ENCODE data around the gene COL6A2. TPM values are rescaled to one million over a fixed set of nuclear protein-coding genes. Genes with fewer than 3 reads are reported as not detected.

Gene COL6A2
- 34.9 TPM for total RNA-seq

DNA sequence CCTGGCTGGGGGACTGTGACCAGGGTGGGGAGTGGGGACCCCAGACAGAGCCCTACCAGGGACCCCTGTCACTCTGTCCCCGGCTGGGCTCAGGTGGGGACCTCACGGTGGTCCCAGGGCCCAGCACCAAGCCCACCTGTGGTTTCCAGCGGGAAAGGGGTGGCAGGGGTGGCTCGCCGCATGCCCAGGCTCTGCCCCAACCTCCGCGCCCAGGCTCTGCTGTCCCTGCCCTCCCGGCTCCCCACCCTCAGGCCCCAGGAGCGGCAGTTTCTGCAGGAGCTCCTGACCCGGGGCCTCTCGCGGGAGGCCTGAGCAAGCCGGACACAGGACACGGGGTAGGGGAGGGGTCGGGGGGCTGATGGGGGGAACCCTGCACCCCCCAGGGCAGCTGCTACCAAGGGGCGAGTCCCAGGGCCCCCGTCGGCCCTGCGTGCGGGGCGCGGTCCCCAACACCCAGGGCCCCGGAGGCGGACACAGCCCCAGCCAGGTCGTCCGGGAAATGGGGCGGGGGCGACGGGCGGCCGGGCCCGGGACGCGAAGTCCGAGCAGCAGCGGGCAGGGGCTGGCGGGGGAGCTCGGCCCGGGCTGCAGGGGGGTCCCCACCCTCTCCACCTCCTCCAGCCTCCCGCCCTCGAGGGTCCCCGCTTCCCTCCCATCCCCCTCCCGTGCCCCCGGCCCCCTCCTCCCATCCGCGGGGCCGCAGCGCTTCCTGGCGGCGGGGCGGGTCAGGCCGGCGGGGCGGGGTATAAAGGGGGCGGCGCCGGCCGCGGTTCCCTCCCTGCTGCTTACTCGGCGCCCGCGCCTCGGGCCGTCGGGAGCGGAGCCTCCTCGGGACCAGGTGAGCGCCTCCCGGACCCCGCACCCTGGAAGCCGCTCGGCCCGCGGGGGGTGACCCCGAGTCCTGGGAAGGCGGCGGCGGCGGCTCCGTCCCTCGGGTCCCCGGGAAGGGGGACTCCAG, at the start of gene COL6A2:
COL6A2 (plus strand) TSS at position 777 of the 958 bp plus-strand sequence.
- DNase-seq (ENCODE audit: low spot score) (peak; percentile 45), ATAC-seq (peak; percentile 73)

GRCh38 chr21:46048926-46049889, 48.7 kb upstream of the COL6A2 start:
- ATAC-seq (peak; percentile 55), DNase-seq (ENCODE audit: low spot score) (peak; percentile 19)

DNA sequence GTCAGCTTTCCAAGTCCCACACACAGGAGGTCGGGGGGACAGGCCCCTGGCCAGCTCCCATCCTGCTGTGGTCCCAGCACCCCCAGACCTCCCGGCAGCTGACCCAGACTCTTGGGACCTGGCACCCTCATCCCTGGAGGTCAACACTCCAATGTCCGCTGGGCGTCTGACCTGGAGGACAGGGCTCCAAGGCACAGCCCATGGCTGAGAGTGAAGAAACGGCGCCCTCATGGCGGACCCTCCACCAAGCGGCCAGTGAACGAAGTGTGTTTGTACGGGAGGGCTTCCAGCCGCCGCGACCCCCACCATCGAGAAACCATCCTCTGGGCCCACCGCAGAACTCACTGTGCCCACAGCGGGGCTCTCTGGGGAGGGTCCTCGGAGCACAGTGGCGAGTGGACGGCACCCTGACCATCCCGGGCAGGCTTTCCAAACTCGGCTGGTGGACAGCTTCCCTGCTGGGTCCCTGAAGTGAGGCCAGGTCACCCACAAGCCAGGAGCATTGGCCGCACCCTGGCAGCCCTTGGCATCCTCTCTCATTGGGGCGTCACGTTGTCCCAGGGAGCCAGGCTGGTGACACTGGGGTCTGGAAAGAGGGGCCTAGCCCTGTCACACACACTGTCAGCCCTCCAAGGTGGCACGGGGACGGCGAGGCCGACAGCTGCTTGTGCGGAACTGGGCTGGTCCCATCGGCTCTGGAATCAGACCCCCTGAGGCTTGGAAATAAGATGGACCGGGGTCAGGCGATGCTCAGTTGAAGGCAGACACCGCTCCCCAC, 47.8 kb upstream of the COL6A2 start:
- DNase-seq (ENCODE audit: low spot score) (no peak), ATAC-seq (peak; percentile 34)

GRCh38 chr21:46050668-46051378, 47.1 kb upstream of the COL6A2 start:
- no peak for DNase-seq (ENCODE audit: low spot score)

GRCh38 chr21:46051379-46051770, 46.5 kb upstream of the COL6A2 start:
- DNase-seq (ENCODE audit: low spot score) (no peak), ATAC-seq (no peak)

More at GRCh38 chr21:46050668-46051378, 47.1 kb upstream of the COL6A2 start:
- no peak for ATAC-seq

DNA sequence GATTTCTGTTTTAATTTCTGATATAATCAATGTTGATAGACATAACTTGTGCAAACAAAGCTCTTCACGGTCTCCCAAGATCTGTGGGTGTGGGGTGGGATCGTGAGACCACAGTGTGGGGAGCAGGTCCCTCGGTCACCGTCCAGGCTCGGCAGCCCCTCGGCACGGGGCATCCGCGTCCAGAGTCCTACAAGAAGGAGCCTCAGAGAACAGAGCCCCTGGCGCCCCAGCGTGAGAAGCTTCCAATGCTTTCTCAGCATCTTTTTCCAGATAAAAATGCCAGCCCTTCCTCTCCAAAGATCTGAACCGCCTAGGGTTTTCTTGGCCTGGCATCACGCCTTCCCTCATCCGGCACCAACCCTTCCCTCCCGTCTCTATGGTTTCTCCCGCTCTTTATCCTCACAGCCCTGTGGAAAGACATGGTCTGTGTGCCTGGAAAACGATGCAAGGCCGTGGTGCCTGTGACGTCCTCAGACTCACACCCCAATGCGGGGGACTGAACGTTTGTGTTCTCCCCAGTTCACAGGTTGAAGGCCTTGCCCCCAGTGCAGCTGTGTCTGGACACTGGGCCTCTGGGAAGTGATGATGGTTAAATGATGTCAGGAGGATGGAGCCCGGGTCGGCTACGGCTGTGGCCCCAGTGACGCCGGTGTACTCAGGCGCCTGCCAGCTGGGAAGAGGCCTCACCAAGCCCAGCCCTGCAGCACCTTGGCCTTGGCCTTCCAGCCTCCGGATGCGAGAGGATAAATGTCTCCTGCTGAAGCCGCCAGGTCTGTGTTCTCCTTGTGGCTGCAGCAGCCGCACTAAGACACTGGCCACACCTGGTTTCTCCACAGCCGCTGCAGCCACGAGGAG, 45.9 kb upstream of the COL6A2 start:
- DNase-seq (ENCODE audit: low spot score) (no peak), ATAC-seq (no peak)

- DNase-seq (ENCODE audit: low spot score) (no peak), ATAC-seq (no peak)
These were observed 44.9 kb upstream of the COL6A2 start for GRCh38 chr21:46052703-46053651.

GRCh38 chr21:46054031-46054430, 43.9 kb upstream of the COL6A2 start:
- no peak for DNase-seq (ENCODE audit: low spot score)
- ATAC-seq = no peak

GRCh38 chr21:46054451-46054881, 43.4 kb upstream of the COL6A2 start:
- ATAC-seq = peak; percentile 12
- DNase-seq (ENCODE audit: low spot score) = no peak

GRCh38 chr21:46055863-46056281, 42.0 kb upstream of the COL6A2 start:
- no peak for ATAC-seq
- peak; percentile 40 for DNase-seq (ENCODE audit: low spot score)

- DNase-seq (ENCODE audit: low spot score) = no peak
These were observed 41.4 kb upstream of the COL6A2 start for GRCh38 chr21:46056450-46056903.

GRCh38 chr21:46057111-46057709, 40.7 kb upstream of the COL6A2 start:
- no peak for ATAC-seq
- DNase-seq (ENCODE audit: low spot score) = peak; percentile 41

More at GRCh38 chr21:46056450-46056903, 41.4 kb upstream of the COL6A2 start:
- ATAC-seq = peak; percentile 42

DNA sequence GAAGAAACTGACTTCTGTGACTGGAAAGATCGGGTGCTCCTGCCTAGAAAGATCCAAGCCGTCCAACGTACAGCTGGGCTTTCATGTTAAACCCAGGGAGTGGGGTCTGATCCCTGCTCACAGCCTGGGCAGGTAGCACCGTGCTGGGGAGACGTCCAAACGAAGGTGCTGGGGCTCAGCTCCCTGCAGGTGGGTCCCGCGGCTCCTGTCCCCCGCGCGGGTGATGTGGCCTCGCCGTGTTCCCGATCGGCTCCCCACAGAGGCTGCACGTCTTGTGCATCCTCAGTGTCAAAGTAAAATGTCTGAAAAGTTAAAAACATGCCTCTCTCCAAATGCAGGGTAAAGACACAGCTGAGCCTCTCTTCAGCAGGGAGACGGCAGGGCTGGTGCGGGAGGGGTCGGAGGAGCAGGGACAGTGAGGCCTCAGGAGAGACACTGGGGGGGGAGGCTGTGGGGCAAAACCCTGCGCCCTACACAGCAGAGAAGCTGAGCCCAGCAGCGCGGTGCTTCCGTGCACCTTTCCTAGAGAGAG, 40.1 kb upstream of the COL6A2 start:
- DNase-seq (ENCODE audit: low spot score) = peak; percentile 39

GRCh38 chr21:46058431-46059145, 39.3 kb upstream of the COL6A2 start:
- DNase-seq (ENCODE audit: low spot score) (peak; percentile 37), ATAC-seq (no peak)

More for the DNA sequence above, 40.1 kb upstream of the COL6A2 start:
- ATAC-seq = no peak

DNA sequence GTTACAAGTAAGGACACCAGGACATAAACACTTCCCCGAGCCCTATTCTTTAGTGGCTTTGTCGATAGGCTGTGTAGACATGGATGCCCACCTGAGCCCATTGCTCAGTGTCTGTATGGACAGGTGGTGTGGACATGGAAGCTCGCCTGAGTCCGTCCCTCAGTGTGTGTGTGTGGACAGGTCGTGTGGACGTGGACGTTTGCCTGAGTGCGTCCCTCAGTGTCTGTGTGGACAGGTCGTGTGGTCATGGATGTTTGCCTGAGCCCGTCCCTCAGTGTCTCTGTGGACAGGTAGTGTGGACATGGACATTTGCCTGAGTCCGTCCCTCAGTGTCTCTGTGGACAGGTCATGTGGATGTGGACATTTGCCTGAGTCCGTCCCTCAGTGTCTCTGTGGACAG, 38.7 kb upstream of the COL6A2 start:
- DNase-seq (ENCODE audit: low spot score) = peak; percentile 15
- no peak for ATAC-seq
